ENCODE results near the gene VSIG1.

The VSIG1 gene

DNA sequence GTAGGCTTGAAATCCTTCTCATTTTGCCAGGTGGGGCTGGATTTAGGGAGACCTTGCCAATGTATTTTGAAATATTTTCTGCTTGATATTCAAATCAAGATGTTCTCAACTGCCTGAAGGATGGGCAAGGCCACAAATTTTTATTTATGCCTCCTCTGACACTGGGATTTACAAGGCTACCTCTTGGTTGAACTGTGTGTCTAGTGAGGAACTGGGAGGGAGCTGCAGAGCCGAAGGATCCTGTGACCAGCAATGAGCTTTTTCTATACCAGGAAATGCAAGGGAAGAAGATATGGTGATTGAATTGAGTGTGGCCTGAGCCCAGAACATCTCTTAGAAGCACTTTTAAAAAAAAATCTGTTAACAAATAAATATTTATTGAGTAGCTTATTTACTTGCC is 14.9 kb downstream of the VSIG1 start:
- no peak overlapping the region for H3K4me3 ChIP-seq (ENCODE audit: low read length)
- TF ChIP-seq CTCF (conservative IDR thresholded peaks at IDR 0.05; ENCODE audit: low read depth, low read length) = no peak
- no peak for DNase-seq (ENCODE audit: low read depth)

DNA sequence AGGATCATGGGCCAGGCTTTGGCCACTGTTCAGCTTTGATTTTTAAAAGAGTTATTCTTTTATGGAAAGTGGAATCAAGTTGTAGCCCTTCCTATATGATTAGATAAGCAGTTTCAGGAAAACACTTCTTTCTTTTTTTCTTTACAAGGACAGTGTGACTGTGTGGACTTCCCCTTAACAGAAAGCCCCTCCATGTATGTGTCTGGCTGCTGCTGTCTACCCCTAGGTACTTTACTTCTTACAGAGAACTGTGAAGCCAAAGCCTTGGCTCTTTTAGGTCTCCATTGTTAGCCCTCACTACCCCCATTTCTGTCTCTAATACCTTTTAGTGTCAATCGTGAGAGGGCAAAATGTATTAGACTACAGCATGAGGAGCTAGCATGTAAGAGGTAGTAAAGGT is 19.1 kb downstream of the VSIG1 start:
- no peak for TF ChIP-seq CTCF (conservative IDR thresholded peaks at IDR 0.05; ENCODE audit: low read depth, low read length)
- DNase-seq (ENCODE audit: low read depth) = no peak
- H3K4me3 ChIP-seq (ENCODE audit: low read length) = no peak overlapping the region

DNA sequence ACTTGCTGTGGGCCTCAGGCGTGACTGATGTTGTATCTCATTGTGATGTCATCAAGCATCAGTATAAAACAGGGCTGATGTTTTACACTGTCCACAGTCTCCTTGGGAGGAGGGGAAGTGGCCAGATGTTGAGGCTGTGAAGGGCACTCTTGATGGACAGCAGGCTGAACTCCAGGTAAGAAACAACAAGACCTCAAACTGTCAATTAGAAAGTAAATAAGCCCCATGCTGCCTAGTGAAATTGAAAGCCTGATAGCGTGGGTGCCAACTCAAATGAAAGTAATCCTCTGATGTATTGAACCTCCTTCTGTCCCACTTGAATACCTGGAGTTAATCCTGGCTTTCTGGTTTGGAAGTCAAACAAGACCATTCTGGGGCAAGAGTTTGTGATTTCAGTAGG is 19.7 kb downstream of the VSIG1 start:
- TF ChIP-seq CTCF (conservative IDR thresholded peaks at IDR 0.05; ENCODE audit: low read depth, low read length) = no peak
- no peak for DNase-seq (ENCODE audit: low read depth)
- no peak overlapping the region for H3K4me3 ChIP-seq (ENCODE audit: low read length)

DNA sequence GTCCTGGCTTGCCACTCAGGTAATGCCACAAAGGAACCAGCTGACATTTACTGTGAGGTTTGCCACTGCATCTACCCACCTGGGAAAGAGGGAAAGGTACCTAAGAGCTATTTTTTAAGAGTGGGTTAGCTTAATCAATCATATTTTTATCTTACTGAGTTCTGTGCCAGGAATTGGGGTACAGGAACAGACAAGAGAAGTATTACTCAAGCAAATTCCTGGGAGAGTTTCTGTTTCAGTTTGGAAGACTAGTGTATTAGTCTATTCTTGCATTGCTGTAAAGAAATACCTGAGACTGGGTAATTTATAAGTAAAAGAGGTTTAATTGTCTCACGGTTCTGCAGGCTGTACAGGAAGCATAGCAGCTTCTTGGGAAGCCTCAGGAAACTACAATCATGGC is 23.3 kb downstream of the VSIG1 start:
- no peak for DNase-seq (ENCODE audit: low read depth)
- H3K4me3 ChIP-seq (ENCODE audit: low read length) = no peak overlapping the region
- TF ChIP-seq CTCF (conservative IDR thresholded peaks at IDR 0.05; ENCODE audit: low read depth, low read length) = no peak

- no peak for TF ChIP-seq CTCF (conservative IDR thresholded peaks at IDR 0.05; ENCODE audit: low read depth, low read length)
- peak; percentile 30 for DNase-seq (ENCODE audit: low read depth)
- no peak overlapping the region for H3K4me3 ChIP-seq (ENCODE audit: low read length)
These were observed 26.0 kb downstream of the VSIG1 start for GRCh38 chrX:108070891-108071290.

- no peak for DNase-seq (ENCODE audit: low read depth)
- H3K4me3 ChIP-seq (ENCODE audit: low read length) = no peak overlapping the region
- TF ChIP-seq CTCF (conservative IDR thresholded peaks at IDR 0.05; ENCODE audit: low read depth, low read length) = no peak
These were observed 26.7 kb downstream of the VSIG1 start for GRCh38 chrX:108071578-108071977.

DNA sequence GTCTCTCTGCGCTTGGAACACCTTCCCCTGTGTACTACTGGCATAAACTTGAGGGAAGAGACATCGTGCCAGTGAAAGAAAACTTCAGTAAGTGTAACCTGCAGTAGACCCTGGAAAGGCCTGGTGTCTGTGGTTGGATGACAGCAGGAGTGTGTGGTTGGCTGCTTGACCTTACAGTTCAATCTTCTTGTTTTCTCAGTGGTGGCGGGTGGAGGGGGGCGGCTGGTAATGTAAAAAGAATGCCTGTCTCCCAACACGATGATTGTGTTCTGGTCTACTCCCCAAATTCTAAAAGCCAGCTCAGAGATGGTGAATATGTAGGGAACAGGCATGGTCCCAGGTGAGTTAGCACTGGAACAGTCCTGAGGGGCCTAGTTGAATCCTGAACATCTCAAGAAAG is 27.9 kb downstream of the VSIG1 start:
- H3K4me3 ChIP-seq (ENCODE audit: low read length) = no peak overlapping the region
- TF ChIP-seq CTCF (conservative IDR thresholded peaks at IDR 0.05; ENCODE audit: low read depth, low read length) = no peak
- DNase-seq (ENCODE audit: low read depth) = no peak

Measured in retinal pigment epithelial cell (primary cell).